ENCODE measurements around the gene AHDC1.

- TF ChIP-seq SAFB2 (IDR thresholded peaks at IDR 0.05; ENCODE audit: borderline replicate concordance, low read depth, low read length, severe bottlenecking) (no peak), ZNF384 (IDR thresholded peaks at IDR 0.05; ENCODE audit: low read depth, low read length) (no peak), BHLHE40 (IDR thresholded peaks at IDR 0.05; ENCODE audit: low read length) (no peak), ZNF224 (CRISPR knock-in tag; IDR thresholded peaks at IDR 0.05) (no peak), MXD1 (CRISPR knock-in tag; IDR thresholded peaks at IDR 0.05; ENCODE audit: borderline replicate concordance, poor library complexity, severe bottlenecking) (no peak), ZNF124 (CRISPR knock-in tag; IDR thresholded peaks at IDR 0.05) (no peak), HOMEZ (CRISPR knock-in tag; IDR thresholded peaks at IDR 0.05) (no peak), FOS (IDR thresholded peaks at IDR 0.05; ENCODE audit: extremely low read depth, insufficient read length) (no peak), ZNF140 (CRISPR knock-in tag; IDR thresholded peaks at IDR 0.05) (no peak)
Observed at GRCh38 chr1:27595597-27595996, 8.3 kb downstream of the AHDC1 start.

All from K562 (cell line).